Caki2 (cell line): ENCODE data around the gene AK9. TPM values are rescaled to one million over a fixed set of nuclear protein-coding genes. Genes with fewer than 3 reads are reported as not detected.
"Not testable (repeated sequence)": the region's sequence is repeated elsewhere in the genome, so short reads cannot be mapped to it uniquely, and the experiment has no call there.

Experiments used
- DNase-seq: peaks from one replicate; pipeline ENCODE4 v3.0.0-alpha.2; 2015; ENCODE audit warnings: low read depth
- in situ Hi-C: cut with HindIII; loops from 2 replicates; pipeline ENCODE4 v1.10.0; 2016; ENCODE audit warnings: low sequenced_read_pairs, low pct_unique_long_range_greater_than_20kb, mixed read lengths
- total RNA-seq: library from RNA; depleted of rRNA; stranded (reverse); fragments of >200 nt; shearing (Covaris generic); gene quantifications from 2 replicates; pipeline ENCODE4 v1.2.3, GENCODE V29; 2014; ENCODE audit warnings: low replicate concordance

AK9 gene
- total RNA-seq, 1 experiment from 2014 or later: 0.14 TPM

- no peak for DNase-seq
- in situ Hi-C loops: no loop called here
Observed at GRCh38 chr6:109655761-109656262, 35.2 kb downstream of the AK9 start.

GRCh38 chr6:109653264-109653663 lies 37.7 kb downstream of the AK9 start:
- in situ Hi-C loops: no loop called here
- no peak for DNase-seq

- in situ Hi-C loops: no loop called here
- no peak for DNase-seq
Observed at GRCh38 chr6:109644131-109644530, 46.9 kb downstream of the AK9 start.

- DNase-seq: no peak
- in situ Hi-C loops: no loop called here
Observed at GRCh38 chr6:109632405-109632804, 58.6 kb downstream of the AK9 start.

GRCh38 chr6:109631403-109631802 lies 59.6 kb downstream of the AK9 start:
- in situ Hi-C loops: no loop called here
- DNase-seq: no peak

- in situ Hi-C loops: no loop called here
- DNase-seq: no peak
Observed at GRCh38 chr6:109628158-109629000, 62.6 kb downstream of the AK9 start.

GRCh38 chr6:109626311-109626710 lies 64.7 kb downstream of the AK9 start:
- no peak for DNase-seq
- in situ Hi-C loops: no loop called here

GRCh38 chr6:109625199-109625598 lies 65.8 kb downstream of the AK9 start:
- no peak for DNase-seq
- in situ Hi-C loops: no loop called here

- DNase-seq: no peak
- in situ Hi-C loops: no loop called here
Observed at GRCh38 chr6:109623288-109623687, 67.7 kb downstream of the AK9 start.

- no peak for DNase-seq
Observed at GRCh38 chr6:109612268-109612667, 78.7 kb downstream of the AK9 start.

GRCh38 chr6:109611502-109611901 lies 79.5 kb downstream of the AK9 start:
- in situ Hi-C loops: no loop called here
- DNase-seq: no peak

More at GRCh38 chr6:109612268-109612667, 78.7 kb downstream of the AK9 start:
- in situ Hi-C loops: no loop called here

GRCh38 chr6:109610590-109610989 lies 80.4 kb downstream of the AK9 start:
- in situ Hi-C loops: no loop called here
- no peak for DNase-seq

- in situ Hi-C loops: no loop called here
- no peak for DNase-seq
Observed at GRCh38 chr6:109609737-109610136, 81.3 kb downstream of the AK9 start.

- in situ Hi-C loops: no loop called here
Observed at GRCh38 chr6:109606359-109606758, 84.6 kb downstream of the AK9 start.

GRCh38 chr6:109595998-109596397 lies 95.0 kb downstream of the AK9 start:
- DNase-seq: peak; percentile 4
- in situ Hi-C loops: no loop called here

More at GRCh38 chr6:109606359-109606758, 84.6 kb downstream of the AK9 start:
- DNase-seq: no peak

- in situ Hi-C loops: no loop called here
- no peak for DNase-seq
Observed at GRCh38 chr6:109580519-109580918, 110.5 kb downstream of the AK9 start.

GRCh38 chr6:109579361-109579760 lies 111.6 kb downstream of the AK9 start:
- no peak for DNase-seq
- in situ Hi-C loops: no loop called here

- DNase-seq, in situ Hi-C loops: not testable (repeated sequence)
Observed at GRCh38 chr6:109569901-109570300, 121.1 kb downstream of the AK9 start.

GRCh38 chr6:109561844-109562243 lies 129.2 kb downstream of the AK9 start:
- no peak for DNase-seq
- in situ Hi-C loops: no loop called here

- in situ Hi-C loops: no loop called here
- no peak for DNase-seq
Observed at GRCh38 chr6:109531446-109531845, 159.6 kb downstream of the AK9 start.
